Fibroblast of gingiva (primary cell): ENCODE measurements around the gene TRH.
"Not testable (repeated sequence)": the region's sequence is repeated elsewhere in the genome, so short reads cannot be mapped to it uniquely, and the experiment has no call there.

ENCODE experiments used
- DNase-seq: peaks from one replicate; pipeline ENCODE4 v3.0.0-alpha.2; 2011; ENCODE audit warnings: low read depth

TRH gene

DNA sequence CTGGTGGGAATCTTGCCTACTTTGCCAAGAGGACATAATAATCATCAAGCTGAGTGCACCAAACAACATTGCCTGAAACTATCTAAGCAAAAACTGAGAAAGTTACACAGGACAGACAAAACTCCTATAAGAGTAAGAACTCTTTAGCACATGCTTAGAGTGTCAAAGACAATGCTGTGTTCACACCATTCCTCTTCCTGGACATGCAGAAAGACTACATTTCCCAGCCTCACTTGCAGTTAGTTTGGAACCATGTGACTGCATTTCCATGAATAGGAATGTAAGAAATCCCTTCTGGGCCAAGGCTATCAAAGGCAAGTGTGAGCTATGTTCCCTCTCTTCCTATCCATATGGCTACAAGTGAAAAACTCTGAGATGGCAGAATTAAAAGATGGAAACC lies 37.6 kb downstream of the TRH start:
- not testable (repeated sequence) for DNase-seq

DNA sequence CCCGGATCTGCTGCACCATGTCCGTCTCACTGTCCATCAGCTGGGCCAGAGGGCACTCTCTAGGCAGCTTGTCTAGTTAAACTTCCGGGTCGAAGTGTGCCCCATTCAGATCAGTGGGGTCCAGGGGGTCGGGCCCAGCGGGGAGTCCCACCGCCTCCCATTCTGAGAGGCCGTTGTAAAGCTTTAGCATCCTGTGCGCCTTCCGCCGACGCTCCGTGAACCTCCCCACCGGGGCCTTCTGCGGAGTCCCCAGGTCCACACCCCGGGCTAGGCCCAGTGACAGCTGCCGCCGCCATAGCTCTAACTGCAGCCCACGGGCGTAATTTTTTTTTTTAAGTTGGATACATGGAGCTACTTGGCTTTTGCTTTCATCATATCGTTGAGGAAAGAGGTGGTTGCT lies 38.7 kb downstream of the TRH start:
- DNase-seq: not testable (repeated sequence)

DNA sequence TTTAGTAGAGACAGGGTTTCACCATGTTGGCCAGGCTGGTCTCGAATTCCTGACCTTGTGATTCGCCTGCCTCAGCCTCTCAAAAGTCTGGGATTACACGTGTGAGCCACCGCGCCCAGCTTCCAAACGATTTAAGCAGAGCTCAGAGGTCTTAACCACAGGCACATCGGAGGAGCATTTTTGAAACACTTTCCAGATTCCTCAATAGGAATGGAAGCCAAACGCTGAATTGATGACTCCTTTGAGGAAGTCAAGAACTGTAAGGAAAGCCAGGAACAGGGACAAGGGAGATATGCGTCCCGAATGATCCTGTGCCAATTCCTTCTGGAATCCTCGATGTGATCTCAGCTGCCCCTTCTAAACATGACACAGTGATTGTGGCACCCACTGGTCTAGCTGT lies 40.0 kb downstream of the TRH start:
- no peak for DNase-seq

DNA sequence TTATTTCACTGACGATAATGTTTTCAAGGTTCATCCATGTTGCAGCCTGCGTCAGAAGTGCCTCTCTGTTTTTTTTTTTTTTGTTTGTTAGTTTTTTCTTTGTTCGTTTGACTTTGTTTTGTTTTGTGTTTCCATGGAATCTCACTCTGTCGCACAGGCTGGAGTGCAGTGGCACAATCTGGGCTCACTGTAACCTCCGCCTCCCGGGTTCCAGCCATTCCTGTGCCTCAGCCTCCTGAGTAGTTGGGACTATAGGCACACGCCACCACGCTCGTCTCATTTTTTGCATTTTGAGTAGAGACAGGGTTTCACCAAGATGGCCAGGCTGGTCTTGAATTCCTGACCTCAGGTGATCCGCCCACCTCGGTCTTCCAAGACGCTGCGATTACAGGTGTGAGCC lies 43.1 kb downstream of the TRH start:
- DNase-seq: not testable (repeated sequence)

DNA sequence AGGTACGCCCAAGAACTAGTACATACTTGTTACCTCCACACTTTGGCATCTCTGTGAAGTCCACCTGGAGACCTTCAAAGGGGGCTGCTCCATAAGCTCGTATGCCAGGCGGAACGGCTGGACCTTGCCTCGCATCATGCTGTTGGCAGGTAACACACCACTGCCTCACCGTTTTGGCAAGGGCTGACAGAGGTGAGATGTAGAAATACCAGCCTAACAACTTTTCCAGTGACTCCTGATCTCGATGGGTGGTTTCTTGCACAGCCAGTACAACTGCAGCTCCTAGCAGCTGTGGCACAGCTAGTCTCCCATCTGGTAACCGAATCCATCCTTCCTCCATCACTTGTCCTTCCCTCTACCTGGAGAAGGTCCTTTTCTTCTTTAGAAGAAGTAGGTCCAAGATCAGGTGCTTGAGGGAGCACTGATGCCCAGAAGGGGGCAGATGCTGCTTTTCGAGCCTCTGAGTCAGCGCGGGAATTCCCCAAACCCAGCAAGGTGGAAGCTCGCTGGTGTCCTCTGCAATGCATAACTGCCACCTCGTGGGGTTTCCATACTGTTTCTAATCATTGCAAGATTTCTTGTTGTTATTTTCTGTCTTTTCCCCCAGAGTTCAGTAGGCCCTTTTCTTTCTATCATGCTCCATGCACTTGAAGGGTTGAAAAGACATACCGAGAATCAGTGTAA lies 51.8 kb downstream of the TRH start:
- not testable (repeated sequence) for DNase-seq

DNA sequence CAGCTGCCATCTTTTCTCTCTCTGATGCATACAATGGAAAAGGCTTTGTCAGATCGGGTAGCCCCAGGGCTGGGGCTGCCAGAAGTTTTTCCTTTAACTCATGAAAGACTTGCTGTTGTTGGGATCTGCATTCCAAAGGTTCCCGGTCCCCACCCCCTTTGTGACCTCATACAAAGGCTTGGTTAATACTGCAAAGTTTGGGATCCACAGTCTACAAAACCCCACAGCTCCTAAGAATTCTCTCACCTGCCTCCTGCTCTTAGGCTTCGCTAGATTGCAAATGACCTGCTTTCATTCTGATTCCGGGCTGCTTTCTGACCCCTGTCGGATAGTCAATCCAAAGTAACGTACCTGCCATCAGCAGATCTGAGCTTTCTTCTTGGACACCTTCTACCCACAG lies 52.9 kb downstream of the TRH start:
- not testable (repeated sequence) for DNase-seq
